Measurements from ENCODE around the gene FBXO31. TPM values are rescaled to one million over a fixed set of nuclear protein-coding genes. Genes with fewer than 3 reads are reported as not detected.
A peak's percentile ranks its signal among the peaks of the same experiment; 100 is the strongest.
"Not testable (repeated sequence)": the region's sequence is repeated elsewhere in the genome, so short reads cannot be mapped to it uniquely, and the experiment has no call there.

Gene FBXO31
- total RNA-seq, 4 donors from 2014 or later, result 156 to 264 (median 201) TPM

GRCh38 chr16:87380881-87381280, 2.7 kb downstream of the FBXO31 start:
- intact Hi-C loops (cut with DNase I; ENCODE audit: low total_unique reads) (loop anchor here (2.0 to 10.0 kb wide), 2 partner anchors 22 to 716 kb away; no protein-coding TSS in a partner anchor), in situ Hi-C loops (cut with MboI; ENCODE audit: low sequenced_read_pairs in 4 of 4) (loop anchor here in 2 of 4 donors (25.0 kb wide), 2 partner anchors 381 to 819 kb away; partner anchors contain the start of genes FOXC2 (in 1 of the 2), KLHDC4 (in 1 of the 2) and MTHFSD (in 1 of the 2))
- Histone ChIP-seq H3K9me3 (no peaks in the 10 kb centered on the region), H3K4me1 (peaks cover 53 to 63% of the 10 kb centered on the region in 2 donors), H3K4me3 (peak overlapping the region; percentile 53 to 83 (median 80)), H3K27ac (peak overlapping the region; percentile 83 to 97 (median 94)), H3K27me3 (no peaks in the 10 kb centered on the region), H3K36me3 (no peaks in the 10 kb centered on the region)
- ATAC-seq, result no peak
- TF ChIP-seq POLR2A (IDR thresholded peaks at IDR 0.05), result no peak
- TF ChIP-seq CTCF (IDR thresholded peaks at IDR 0.05 in 4 of 5, conservative IDR thresholded peaks at IDR 0.05 in 1 of 5), result peak in 1 of 5 experiments; percentile 31
- DNase-seq, result no peak

DNA sequence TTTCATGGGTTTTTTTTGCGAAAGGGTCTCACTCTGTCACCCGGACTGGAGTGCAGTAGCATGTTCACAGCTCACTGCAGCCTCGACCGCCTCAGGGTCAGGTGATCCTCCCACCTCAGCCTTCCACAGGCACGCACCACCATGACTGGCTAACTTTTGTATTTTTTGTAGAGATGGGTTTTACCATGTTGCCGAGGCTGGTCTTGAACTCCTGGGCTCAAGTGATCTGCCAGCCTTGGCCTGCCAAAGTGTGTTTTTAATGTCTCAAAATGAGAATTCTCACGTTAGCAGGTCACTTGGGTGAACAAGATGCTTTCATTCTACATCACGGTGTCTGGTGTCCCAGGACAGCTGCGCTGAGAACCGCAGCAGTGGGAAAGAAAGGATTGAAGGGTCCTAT, 3.2 kb downstream of the FBXO31 start:
- Histone ChIP-seq H3K36me3 (no peaks in the 10 kb centered on the region), H3K4me3 (peak overlapping the region; percentile 53 to 83 (median 80)), H3K4me1 (peaks cover 58 to 68% of the 10 kb centered on the region in 2 donors), H3K27ac (peak overlapping the region; percentile 83 to 97 (median 94)), H3K9me3 (no peaks in the 10 kb centered on the region), H3K27me3 (no peaks in the 10 kb centered on the region)
- no peak for DNase-seq
- in situ Hi-C loops (cut with MboI; ENCODE audit: low sequenced_read_pairs in 4 of 4), result loop anchor here in 2 of 4 donors (25.0 kb wide), 2 partner anchors 382 to 818 kb away; partner anchors contain the start of genes FOXC2 (in 1 of the 2), KLHDC4 (in 1 of the 2) and MTHFSD (in 1 of the 2)
- TF ChIP-seq CTCF (IDR thresholded peaks at IDR 0.05 in 4 of 5, conservative IDR thresholded peaks at IDR 0.05 in 1 of 5) (no peak), POLR2A (IDR thresholded peaks at IDR 0.05) (no peak)
- ATAC-seq, result no peak
- intact Hi-C loops (cut with DNase I; ENCODE audit: low total_unique reads), result loop anchor here (2.0 to 10.0 kb wide), 2 partner anchors 22 to 716 kb away; no protein-coding TSS in a partner anchor

GRCh38 chr16:87379312-87379752, 4.2 kb downstream of the FBXO31 start:
- Histone ChIP-seq H3K4me3 (peak overlapping the region in 1 of 4 donors; percentile 80), H3K4me1 (peaks cover 69 to 74% of the 10 kb centered on the region in 2 donors), H3K27ac (peak overlapping the region; percentile 83 to 97 (median 94))
- H3K9me3 ChIP-seq; H3K27me3 ChIP-seq; intact Hi-C loops (cut with DNase I; ENCODE audit: low total_unique reads); ATAC-seq; H3K36me3 ChIP-seq; DNase-seq: not testable (repeated sequence)
- in situ Hi-C loops (cut with MboI; ENCODE audit: low sequenced_read_pairs in 4 of 4), result loop anchor here in 2 of 4 donors (10.0 to 25.0 kb wide), 3 partner anchors 55 to 817 kb away; partner anchors contain the start of genes FOXC2 (in 1 of the 2), KLHDC4 (in 1 of the 2) and MTHFSD (in 1 of the 2)

- Histone ChIP-seq H3K4me3 (no peak overlapping the region), H3K9me3 (no peaks in the 10 kb centered on the region), H3K4me1 (peaks cover 70 to 71% of the 10 kb centered on the region in 2 donors), H3K36me3 (no peaks in the 10 kb centered on the region), H3K27ac (peak overlapping the region; percentile 93 to 97 (median 94)), H3K27me3 (no peaks in the 10 kb centered on the region)
- in situ Hi-C loops (cut with MboI; ENCODE audit: low sequenced_read_pairs in 4 of 4), result loop anchor here in 2 of 4 donors (10.0 to 25.0 kb wide), 3 partner anchors 52 to 814 kb away; partner anchors contain the start of genes FOXC2 (in 1 of the 2), KLHDC4 (in 1 of the 2) and MTHFSD (in 1 of the 2)
- ATAC-seq (no peak), DNase-seq (no peak)
- no peak for TF ChIP-seq CTCF (IDR thresholded peaks at IDR 0.05 in 4 of 5, conservative IDR thresholded peaks at IDR 0.05 in 1 of 5)
- TF ChIP-seq POLR2A (IDR thresholded peaks at IDR 0.05), result no peak
- intact Hi-C loops (cut with DNase I; ENCODE audit: low total_unique reads), result no loop called here
Measured at GRCh38 chr16:87376660-87377059, 6.9 kb downstream of the FBXO31 start.

DNA sequence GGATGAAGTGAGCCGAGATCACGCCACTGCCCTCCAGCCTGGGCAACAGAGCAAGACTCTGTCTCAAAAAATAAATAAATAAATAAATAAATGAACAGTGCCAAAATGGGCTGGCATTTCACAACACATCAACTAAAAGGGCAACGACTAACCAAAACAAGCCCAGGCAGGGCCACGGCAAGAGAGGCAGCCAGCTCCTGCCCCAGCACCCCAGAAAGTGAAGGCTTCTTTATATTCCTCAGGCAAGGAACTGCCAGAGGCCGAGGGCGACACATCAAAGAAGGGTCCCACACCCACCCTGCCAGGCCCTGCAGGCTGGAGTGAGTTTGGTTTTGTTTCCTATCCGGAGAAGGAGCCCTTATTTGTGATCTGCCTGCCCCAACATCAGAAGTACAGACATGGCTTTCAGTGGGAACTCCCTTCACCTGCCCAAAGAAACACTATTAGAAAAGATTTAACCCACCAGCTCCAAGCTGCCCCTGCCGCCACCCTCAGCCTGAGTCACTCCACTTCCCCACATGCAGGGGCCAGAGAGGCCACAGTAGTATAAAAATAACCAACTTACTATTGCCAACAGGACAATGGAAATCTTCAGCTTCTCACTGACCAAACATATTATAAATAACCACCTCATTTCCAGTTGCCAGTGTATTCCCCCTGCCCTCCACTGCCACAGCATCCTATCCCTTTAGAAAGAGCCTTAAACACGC, 8.0 kb downstream of the FBXO31 start:
- Histone ChIP-seq H3K9me3 (no peaks in the 10 kb centered on the region), H3K4me3 (peak overlapping the region; percentile 39 to 55 (median 42)), H3K27me3 (no peaks in the 10 kb centered on the region), H3K36me3 (no peaks in the 10 kb centered on the region), H3K27ac (peak overlapping the region; percentile 93 to 97 (median 94)), H3K4me1 (peaks cover 70 to 71% of the 10 kb centered on the region in 2 donors)
- ATAC-seq (peak; percentile 86 to 89), DNase-seq (peak; percentile 63 to 71)
- intact Hi-C loops (cut with DNase I; ENCODE audit: low total_unique reads), result no loop called here
- TF ChIP-seq POLR2A (IDR thresholded peaks at IDR 0.05), result peak; percentile 33 to 63
- no peak for TF ChIP-seq CTCF (IDR thresholded peaks at IDR 0.05 in 4 of 5, conservative IDR thresholded peaks at IDR 0.05 in 1 of 5)
- in situ Hi-C loops (cut with MboI; ENCODE audit: low sequenced_read_pairs in 4 of 4), result loop anchor here in 2 of 4 donors (10.0 to 25.0 kb wide), 3 partner anchors 51 to 813 kb away; partner anchors contain the start of genes FOXC2 (in 1 of the 2), KLHDC4 (in 1 of the 2) and MTHFSD (in 1 of the 2)

Measured in gastrocnemius medialis (tissue), 4 donors.